DMS153 treated with DMSO at 0.1 percent for 48 hours (cell line): ENCODE results near the gene SSH2.
"Not testable (repeated sequence)": the region's sequence is repeated elsewhere in the genome, so short reads cannot be mapped to it uniquely, and the experiment has no call there.

Source experiments
- DNase-seq: peaks from one replicate; lab custom pipeline; 2025; ENCODE audit not compliant: unreplicated experiment; lab: John Stamatoyannopoulos, UW

SSH2 gene

GRCh38 chr17:29929006-29929532 lies 959 bp downstream of the SSH2 start:
- DNase-seq = peak; percentile 48

- DNase-seq = no peak
Observed at GRCh38 chr17:29927546-29927945, 2.5 kb downstream of the SSH2 start.

DNA sequence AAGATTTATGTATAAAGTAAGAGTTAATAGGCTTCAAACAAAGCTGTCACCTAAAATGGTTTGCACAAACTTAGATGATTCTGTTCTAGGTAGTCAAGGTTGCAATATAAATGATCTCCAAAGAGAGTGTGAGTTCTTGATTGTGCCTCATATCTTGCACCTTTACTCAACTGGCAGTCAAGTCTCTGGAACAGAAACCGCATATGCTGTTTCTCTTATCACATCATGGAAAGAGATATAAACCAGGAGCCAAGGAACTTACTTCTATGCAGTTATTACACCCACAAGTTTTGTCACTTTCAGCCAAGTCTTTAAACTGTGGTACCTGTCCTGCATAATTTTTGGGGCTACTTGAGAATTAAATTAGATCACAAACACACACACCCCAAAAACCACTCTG lies 5.2 kb downstream of the SSH2 start:
- no peak for DNase-seq

DNA sequence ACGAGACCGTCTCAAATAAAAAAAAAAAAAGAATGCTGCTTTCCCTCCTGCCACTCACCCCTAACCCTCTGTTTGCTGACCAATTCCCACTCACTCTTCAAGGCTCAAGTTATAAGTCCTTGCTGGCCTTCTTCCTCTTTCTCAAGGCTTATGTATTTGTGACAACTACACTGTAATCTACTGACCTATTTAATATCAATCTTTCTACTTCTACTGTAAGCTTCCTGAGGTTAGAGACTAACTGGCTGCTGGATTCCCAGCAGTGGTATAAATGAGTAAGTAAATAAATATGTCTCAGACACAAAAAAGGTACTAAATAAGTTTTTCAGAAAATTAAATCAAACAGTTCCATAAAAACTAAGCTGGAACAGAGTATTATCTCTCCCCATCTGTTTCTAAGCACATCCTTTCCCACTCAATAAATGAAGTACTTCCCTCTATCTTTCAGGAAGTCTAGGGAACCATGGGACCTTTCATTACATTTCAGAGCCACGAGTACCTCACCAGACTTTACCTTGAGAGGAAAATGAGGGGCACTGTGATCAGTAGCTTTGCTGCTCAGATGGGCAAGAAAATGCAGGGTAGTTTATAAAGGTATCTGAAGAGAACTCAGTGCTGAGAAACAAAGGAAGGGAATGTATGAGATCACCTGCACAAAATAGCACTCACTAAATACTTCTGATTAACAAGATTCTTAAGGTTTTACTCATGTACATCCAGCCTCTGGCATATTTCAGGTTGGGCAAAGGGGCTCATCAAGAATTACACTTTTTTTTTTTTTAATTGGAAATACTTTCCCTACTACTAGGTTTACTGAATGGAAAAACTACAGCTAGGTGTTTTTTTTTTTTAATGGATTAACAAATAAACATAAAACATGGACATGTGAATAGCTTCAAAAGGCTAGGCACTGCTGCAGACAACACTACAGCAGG lies 10.8 kb downstream of the SSH2 start:
- DNase-seq = no peak

DNA sequence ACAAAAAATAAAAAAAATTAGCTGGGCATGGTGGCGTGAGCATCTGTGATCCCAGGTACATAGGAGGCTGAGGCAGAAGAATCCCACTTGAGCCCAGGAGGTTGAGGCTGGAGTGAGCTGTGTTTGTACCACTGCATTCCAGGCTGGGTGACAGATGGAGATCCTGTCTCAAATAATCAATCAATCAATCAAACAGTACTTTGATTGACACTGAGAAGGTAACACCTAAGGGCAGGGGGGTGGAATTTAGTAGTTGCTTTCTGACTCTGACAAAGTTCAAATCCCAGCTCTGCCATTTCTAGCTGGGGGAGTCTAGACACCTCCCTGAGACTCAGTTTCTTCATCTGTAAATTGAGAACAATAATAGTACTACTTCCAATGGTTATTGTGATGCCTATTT lies 12.0 kb downstream of the SSH2 start:
- DNase-seq = no peak

- DNase-seq = no peak
Observed at GRCh38 chr17:29914819-29915537, 15.1 kb downstream of the SSH2 start.

DNA sequence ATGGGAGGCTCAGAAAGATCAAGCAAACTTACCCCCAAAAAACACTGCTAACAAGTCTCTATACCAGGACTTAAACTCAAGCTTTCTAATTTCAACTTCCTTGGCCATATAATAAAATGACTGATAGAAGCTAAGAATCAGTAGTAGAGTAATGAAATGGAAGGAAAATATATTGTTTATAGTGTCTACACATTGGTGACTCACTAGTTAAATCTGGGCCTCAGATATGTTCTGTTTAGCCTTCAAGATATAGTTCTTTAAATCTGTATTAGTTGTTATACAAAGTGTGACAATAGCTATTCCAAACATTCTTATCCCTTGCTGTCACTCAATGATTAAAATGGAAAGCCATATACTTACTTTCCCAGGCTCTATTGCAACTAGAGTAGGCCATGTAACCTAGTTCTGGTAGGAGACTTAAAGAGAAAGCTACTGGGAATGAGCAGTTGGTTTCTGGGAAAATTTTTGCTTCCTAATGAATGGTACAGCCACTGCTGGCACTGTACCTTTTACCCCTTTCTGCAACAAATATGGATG lies 18.3 kb downstream of the SSH2 start:
- no peak for DNase-seq

- no peak for DNase-seq
Observed at GRCh38 chr17:29909236-29910003, 20.6 kb downstream of the SSH2 start.

GRCh38 chr17:29906969-29907368 lies 23.1 kb downstream of the SSH2 start:
- DNase-seq = no peak

DNA sequence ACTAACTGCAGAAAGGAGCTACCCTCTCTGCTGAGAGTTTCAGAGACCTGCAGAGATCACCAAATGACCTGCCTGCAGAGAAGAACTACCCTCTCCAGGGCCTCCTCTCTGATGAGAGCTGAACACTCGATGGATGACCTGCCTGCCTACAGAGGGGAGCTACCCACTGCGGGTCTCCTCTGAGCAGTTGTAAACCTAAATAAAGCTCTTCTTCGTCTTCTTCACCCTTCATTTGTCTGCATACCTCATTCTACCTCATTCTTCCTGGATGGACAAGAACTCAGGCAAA lies 24.2 kb downstream of the SSH2 start:
- no peak for DNase-seq

DNA sequence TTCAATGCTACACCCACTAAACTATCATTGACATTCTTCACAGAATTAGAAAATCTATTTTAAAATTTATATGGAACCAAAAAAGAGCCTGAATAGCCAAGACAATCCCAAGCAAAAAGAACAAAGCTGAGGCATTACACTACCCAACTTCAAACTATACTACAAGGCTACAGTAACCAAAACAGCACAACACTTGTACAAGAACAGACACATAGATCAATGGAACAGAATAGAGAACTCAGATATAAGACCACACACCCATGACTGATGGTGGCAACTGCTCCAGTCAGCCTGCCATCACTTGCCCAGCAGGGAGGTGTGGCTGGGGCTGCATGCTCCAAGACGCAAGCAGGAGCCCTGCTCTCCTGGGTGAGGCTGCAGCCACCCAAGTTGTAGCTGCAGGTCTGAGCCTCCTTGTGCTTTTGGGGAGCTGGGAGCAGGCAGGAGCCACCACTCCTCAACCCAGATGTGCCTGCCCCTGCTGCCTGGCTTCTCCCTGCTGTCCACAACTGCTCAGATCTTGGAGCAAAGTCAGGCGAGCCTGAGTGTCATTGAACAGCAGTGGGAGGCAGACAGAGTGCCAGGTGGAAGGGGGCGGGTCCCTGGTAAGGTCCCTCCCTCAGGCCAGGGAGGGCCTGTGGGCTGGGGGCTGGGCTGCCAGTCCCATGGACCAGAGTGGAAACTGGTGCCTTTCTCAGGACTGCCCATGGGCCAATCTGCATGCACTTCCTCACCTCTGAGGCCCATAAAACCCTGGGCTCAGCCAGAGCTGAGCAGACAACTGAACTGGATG lies 24.7 kb downstream of the SSH2 start:
- no peak for DNase-seq

GRCh38 chr17:29903471-29903870 lies 26.6 kb downstream of the SSH2 start:
- no peak for DNase-seq

- not testable (repeated sequence) for DNase-seq
Observed at GRCh38 chr17:29897136-29897535, 32.9 kb downstream of the SSH2 start.

DNA sequence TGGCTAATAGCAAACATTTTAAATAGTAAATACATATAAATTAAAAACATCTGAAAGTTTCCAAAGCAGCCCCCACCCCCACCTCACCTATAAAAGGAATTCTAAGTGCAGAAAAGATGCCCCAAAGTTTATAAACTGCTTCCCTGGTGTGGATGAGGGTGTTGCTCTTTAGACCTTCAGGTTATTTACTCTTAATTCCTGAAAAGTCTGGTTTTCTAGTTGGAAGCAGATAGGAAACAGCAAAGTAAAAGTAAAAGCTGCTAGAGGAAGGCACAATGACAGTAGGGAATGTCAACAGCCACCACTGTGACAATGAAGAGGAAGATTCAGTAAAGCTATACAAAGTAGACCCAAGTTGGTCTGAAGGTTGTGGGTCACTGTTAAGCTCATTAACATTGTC lies 37.8 kb downstream of the SSH2 start:
- DNase-seq = no peak

DNA sequence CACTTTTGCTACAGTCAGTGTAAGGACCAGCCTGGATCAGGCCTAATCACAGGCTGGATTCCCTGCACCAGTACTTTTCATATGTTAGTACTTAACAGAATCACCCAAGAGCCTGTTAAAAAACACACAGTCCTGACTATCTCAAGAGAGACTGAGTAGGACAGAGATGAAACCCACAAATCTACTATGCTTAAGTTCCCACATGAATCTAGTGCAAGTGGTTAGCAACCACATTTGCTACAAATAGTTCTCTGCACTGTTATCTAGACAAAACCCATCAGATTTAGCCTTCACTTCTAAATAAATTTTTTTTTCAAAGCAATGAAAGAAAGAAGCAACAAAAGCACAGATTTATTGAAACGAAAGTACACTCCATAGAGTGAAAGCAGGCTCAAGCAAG lies 38.9 kb downstream of the SSH2 start:
- DNase-seq = no peak

GRCh38 chr17:29885031-29885640 lies 44.9 kb downstream of the SSH2 start:
- DNase-seq = no peak

- no peak for DNase-seq
Observed at GRCh38 chr17:29883497-29883896, 46.5 kb downstream of the SSH2 start.

DNA sequence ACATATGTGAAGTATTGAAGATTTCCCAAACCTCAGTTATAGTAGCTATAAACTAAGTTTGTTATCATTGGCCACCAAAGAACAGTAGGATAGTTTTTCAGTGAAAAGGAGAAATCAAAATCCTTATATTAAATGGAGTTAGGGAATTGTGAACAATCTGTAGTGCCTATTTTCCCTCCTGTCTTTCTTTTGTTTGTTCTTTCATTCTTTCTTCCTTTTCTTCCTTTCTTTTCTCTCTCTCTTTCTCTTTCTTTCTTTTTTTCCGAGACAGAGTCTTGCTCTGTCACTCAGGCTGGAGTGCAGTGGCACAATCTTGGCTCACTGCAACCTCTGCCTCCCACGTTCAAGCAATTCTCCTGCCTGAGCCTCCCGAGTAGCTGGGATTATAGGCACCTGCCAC lies 48.8 kb downstream of the SSH2 start:
- DNase-seq = no peak

- no peak for DNase-seq
Observed at GRCh38 chr17:29880031-29880430, 50.0 kb downstream of the SSH2 start.
